ENCODE measurements around the gene CADPS2.

- no peak for TF ChIP-seq CTCF (conservative IDR thresholded peaks at IDR 0.05 in 1 of 2, IDR thresholded peaks at IDR 0.05 in 1 of 2; ENCODE audit: low read depth in 1 of 2, low read length in 2 of 2)
- no peak for TF ChIP-seq EZH2 (IDR thresholded peaks at IDR 0.05; ENCODE audit: low read length, missing control alignments)
Observed at GRCh38 chr7:122416336-122416735, 469.9 kb downstream of the CADPS2 start.
